MM.1S (cell line): ENCODE data around the gene COL18A1.

ENCODE experiments used
- DNase-seq: peaks from one replicate; pipeline ENCODE4 v3.0.0-alpha.2; 2015
- H2AFZ ChIP-seq: fragments of 300-600 bp; sonication (generic); 2 replicates; pipeline ENCODE4 v1.6.0; 2016; ENCODE audit warnings: antibody characterized with exemption, low read length
- H3F3A ChIP-seq: fragments of 300-600 bp; sonication (generic); 2 replicates; pipeline ENCODE4 v1.6.1; 2016; ENCODE audit warnings: mild to moderate bottlenecking, antibody characterized with exemption, low read length, moderate library complexity, mixed read lengths; ENCODE audit not compliant: insufficient read depth
- H3K27ac ChIP-seq: fragments of 300-600 bp; sonication (generic); 2 replicates; pipeline ENCODE4 v1.5.1; 2016; ENCODE audit warnings: mild to moderate bottlenecking, low read length
- H3K27me3 ChIP-seq: fragments of 300-600 bp; sonication (generic); replicated peaks from 2 replicates; pipeline ENCODE4 v1.6.0; 2016; ENCODE audit warnings: low read length; ENCODE audit not compliant: insufficient read depth
- H3K36me3 ChIP-seq: fragments of 300-600 bp; sonication (generic); replicated peaks from 2 replicates; pipeline ENCODE4 v1.6.1; 2016; ENCODE audit warnings: mild to moderate bottlenecking, low read length, mixed read lengths; ENCODE audit not compliant: insufficient read depth
- H3K4me1 ChIP-seq: fragments of 300-600 bp; sonication (generic); 2 replicates; pipeline ENCODE4 v1.6.1; 2016; ENCODE audit warnings: low read length, mixed read lengths
- H3K4me2 ChIP-seq: fragments of 300-600 bp; sonication (generic); 2 replicates; pipeline ENCODE4 v1.6.0; 2016; ENCODE audit warnings: low read depth, low read length
- H3K4me3 ChIP-seq: fragments of 300-600 bp; sonication (generic); 2 replicates; pipeline ENCODE4 v1.5.1; 2016; ENCODE audit warnings: low read length, mixed read lengths
- H3K79me2 ChIP-seq: fragments of 300-600 bp; sonication (generic); 2 replicates; pipeline ENCODE4 v1.6.1; 2016; ENCODE audit warnings: mixed run types, low read length, mixed read lengths
- H3K9ac ChIP-seq: fragments of 300-600 bp; sonication (generic); 2 replicates; pipeline ENCODE4 v1.6.1; 2016; ENCODE audit warnings: low read length, mixed read lengths
- H3K9me2 ChIP-seq: fragments of 300-600 bp; sonication (generic); replicated peaks from 2 replicates; pipeline ENCODE4 v1.6.1; 2016; ENCODE audit warnings: mild to moderate bottlenecking, low read length, mixed read lengths; ENCODE audit not compliant: insufficient read depth
- H3K9me3 ChIP-seq: fragments of 300-600 bp; sonication (generic); replicated peaks from 2 replicates; pipeline ENCODE4 v1.6.1; 2016; ENCODE audit warnings: mild to moderate bottlenecking, low read length, mixed read lengths; ENCODE audit not compliant: insufficient read depth
- H4K20me1 ChIP-seq: fragments of 300-600 bp; sonication (generic); 2 replicates; pipeline ENCODE4 v1.6.1; 2016; ENCODE audit warnings: mild to moderate bottlenecking, low read length, moderate library complexity, mixed read lengths; ENCODE audit not compliant: insufficient read depth
- EZH2 ChIP-seq: fragments of 300-600 bp; sonication (generic); optimal IDR thresholded peaks from 2 replicates; pipeline ENCODE3; 2017; ENCODE audit warnings: low read depth, mild to moderate bottlenecking, antibody characterized with exemption, low read length, mixed read lengths
- EZH2phosphoT487 ChIP-seq: fragments of 300-600 bp; sonication (generic); IDR thresholded peaks from 2 replicates; pipeline ENCODE4 v1.6.1; 2018; ENCODE audit warnings: antibody characterized with exemption, low read length
- TF ChIP-seq, protein P1 (sequence below): fragments of 300-600 bp; sonication (generic); IDR thresholded peaks from 2 replicates; pipeline ENCODE4 v1.5.1; 2016; ENCODE audit warnings: antibody characterized with exemption, low read length, mixed read lengths

COL18A1 gene

GRCh38 chr21:45423201-45423955, 18.4 kb downstream of the COL18A1 start:
- H3K4me2 ChIP-seq = no peak overlapping the region
- H3K36me3 ChIP-seq = no peaks in the 10 kb centered on the region
- H3F3A ChIP-seq = no peaks in the 10 kb centered on the region
- H2AFZ ChIP-seq = no peak overlapping the region
- H3K9me3 ChIP-seq = no peaks in the 10 kb centered on the region
- no peaks in the 10 kb centered on the region for H3K79me2 ChIP-seq
- H4K20me1 ChIP-seq = no peaks in the 10 kb centered on the region
- no peak overlapping the region for H3K27ac ChIP-seq
- peaks cover 100% of the 10 kb centered on the region for H3K27me3 ChIP-seq
- no peaks in the 10 kb centered on the region for H3K4me1 ChIP-seq
- H3K9me2 ChIP-seq = no peaks in the 10 kb centered on the region
- TF ChIP-seq, protein P1, sequence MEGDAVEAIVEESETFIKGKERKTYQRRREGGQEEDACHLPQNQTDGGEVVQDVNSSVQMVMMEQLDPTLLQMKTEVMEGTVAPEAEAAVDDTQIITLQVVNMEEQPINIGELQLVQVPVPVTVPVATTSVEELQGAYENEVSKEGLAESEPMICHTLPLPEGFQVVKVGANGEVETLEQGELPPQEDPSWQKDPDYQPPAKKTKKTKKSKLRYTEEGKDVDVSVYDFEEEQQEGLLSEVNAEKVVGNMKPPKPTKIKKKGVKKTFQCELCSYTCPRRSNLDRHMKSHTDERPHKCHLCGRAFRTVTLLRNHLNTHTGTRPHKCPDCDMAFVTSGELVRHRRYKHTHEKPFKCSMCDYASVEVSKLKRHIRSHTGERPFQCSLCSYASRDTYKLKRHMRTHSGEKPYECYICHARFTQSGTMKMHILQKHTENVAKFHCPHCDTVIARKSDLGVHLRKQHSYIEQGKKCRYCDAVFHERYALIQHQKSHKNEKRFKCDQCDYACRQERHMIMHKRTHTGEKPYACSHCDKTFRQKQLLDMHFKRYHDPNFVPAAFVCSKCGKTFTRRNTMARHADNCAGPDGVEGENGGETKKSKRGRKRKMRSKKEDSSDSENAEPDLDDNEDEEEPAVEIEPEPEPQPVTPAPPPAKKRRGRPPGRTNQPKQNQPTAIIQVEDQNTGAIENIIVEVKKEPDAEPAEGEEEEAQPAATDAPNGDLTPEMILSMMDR = no peak
- no peak for TF ChIP-seq EZH2
- H3K4me3 ChIP-seq = no peak overlapping the region
- H3K9ac ChIP-seq = no peak overlapping the region
- DNase-seq = no peak

- TF ChIP-seq EZH2phosphoT487 (no peak), EZH2 (no peak)
- TF ChIP-seq, protein P1 = no peak
- no peak overlapping the region for H3K4me3 ChIP-seq
- peaks cover 100% of the 10 kb centered on the region for H3K27me3 ChIP-seq
- H3F3A ChIP-seq = no peaks in the 10 kb centered on the region
- no peaks in the 10 kb centered on the region for H3K9me2 ChIP-seq
- no peaks in the 10 kb centered on the region for H3K4me1 ChIP-seq
- no peak overlapping the region for H3K9ac ChIP-seq
- no peak for DNase-seq
- H3K9me3 ChIP-seq = no peaks in the 10 kb centered on the region
- no peaks in the 10 kb centered on the region for H3K79me2 ChIP-seq
- no peak overlapping the region for H2AFZ ChIP-seq
- H4K20me1 ChIP-seq = no peaks in the 10 kb centered on the region
- H3K36me3 ChIP-seq = no peaks in the 10 kb centered on the region
- no peak overlapping the region for H3K27ac ChIP-seq
- no peak overlapping the region for H3K4me2 ChIP-seq
These were observed 19.2 kb downstream of the COL18A1 start for GRCh38 chr21:45423968-45424853.

DNA sequence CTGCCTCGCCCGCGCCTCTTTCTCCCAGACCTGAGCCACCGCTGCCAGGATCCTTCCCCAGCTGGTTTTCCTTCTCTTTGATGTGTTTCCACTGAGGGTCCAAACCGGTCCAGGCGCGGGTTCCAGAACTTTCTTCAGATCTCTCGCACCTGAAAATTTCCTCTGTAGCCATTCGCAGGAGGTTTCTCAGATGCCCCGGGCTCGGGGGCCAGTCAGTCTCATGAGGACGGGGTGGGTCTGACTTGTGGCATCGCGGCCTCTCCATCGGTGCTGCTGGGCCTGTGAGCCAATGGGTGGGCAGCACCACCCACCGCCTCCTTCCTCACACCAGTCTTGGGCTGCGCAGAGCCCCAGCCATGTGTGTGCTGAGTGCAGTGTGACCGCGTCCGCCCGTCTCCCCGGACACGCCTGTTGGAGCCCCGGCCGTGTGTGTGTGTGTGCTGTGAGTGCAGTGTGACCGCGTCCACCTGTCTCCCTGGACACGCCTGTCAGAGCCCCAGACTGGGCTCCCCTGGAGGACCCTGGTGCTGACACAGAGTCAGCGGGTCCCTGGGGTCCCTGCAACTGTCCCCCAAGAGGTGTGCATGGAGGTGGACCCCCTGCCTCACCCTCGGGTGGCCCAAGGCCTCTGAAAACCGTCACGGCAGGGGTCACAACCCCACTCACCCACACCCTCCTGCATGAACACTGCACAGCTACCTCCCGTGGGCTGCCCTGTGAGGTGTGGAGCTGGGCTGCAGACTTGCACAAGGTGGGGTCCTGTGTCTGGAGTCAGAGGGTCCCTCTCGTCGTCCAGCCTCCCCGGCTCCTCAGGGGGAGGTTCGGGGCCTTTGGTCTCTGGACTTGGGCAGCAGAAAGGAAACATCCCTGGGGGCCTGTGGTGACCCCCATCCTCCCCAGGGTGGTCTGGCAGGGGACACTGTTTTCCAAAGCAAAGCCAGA, 20.2 kb downstream of the COL18A1 start:
- no peaks in the 10 kb centered on the region for H3K9me2 ChIP-seq
- no peak overlapping the region for H3K4me2 ChIP-seq
- H3K9ac ChIP-seq = no peak overlapping the region
- H3K36me3 ChIP-seq = no peaks in the 10 kb centered on the region
- TF ChIP-seq, protein P1 = no peak
- TF ChIP-seq EZH2 = no peak
- no peak for TF ChIP-seq EZH2phosphoT487
- no peak for DNase-seq
- H3K4me1 ChIP-seq = no peaks in the 10 kb centered on the region
- no peaks in the 10 kb centered on the region for H3K9me3 ChIP-seq
- H3K27ac ChIP-seq = no peak overlapping the region
- no peak overlapping the region for H2AFZ ChIP-seq
- peaks cover 100% of the 10 kb centered on the region for H3K27me3 ChIP-seq
- H4K20me1 ChIP-seq = no peaks in the 10 kb centered on the region
- H3K4me3 ChIP-seq = no peak overlapping the region
- no peaks in the 10 kb centered on the region for H3K79me2 ChIP-seq
- no peaks in the 10 kb centered on the region for H3F3A ChIP-seq
